IPS-18a (cell line): ENCODE results near the gene CTDP1.

ENCODE experiments used
- H3K27ac ChIP-seq: one replicate; pipeline ENCODE4 v1.5.1; 2013; ENCODE audit warnings: low read length
- H3K27me3 ChIP-seq: one replicate; pipeline ENCODE4 v1.6.1; 2013; ENCODE audit warnings: mild to moderate bottlenecking, low read length; ENCODE audit not compliant: control insufficient read depth, insufficient read depth
- H3K36me3 ChIP-seq: one replicate; pipeline ENCODE4 v1.6.1; 2013; ENCODE audit warnings: low read depth, low read length; ENCODE audit not compliant: control insufficient read depth
- H3K4me1 ChIP-seq: one replicate; pipeline ENCODE4 v1.6.1; 2013; ENCODE audit warnings: low read depth, low read length; ENCODE audit not compliant: control insufficient read depth
- H3K4me3 ChIP-seq: one replicate; pipeline ENCODE4 v1.5.1; 2013; ENCODE audit warnings: low read length
- H3K9ac ChIP-seq: one replicate; pipeline ENCODE4 v1.6.1; 2013; ENCODE audit warnings: mild to moderate bottlenecking, low read length, moderate library complexity
- H3K9me3 ChIP-seq: one replicate; pipeline ENCODE4 v1.6.1; 2013; ENCODE audit warnings: low read depth, low read length; ENCODE audit not compliant: control insufficient read depth

The CTDP1 gene

DNA sequence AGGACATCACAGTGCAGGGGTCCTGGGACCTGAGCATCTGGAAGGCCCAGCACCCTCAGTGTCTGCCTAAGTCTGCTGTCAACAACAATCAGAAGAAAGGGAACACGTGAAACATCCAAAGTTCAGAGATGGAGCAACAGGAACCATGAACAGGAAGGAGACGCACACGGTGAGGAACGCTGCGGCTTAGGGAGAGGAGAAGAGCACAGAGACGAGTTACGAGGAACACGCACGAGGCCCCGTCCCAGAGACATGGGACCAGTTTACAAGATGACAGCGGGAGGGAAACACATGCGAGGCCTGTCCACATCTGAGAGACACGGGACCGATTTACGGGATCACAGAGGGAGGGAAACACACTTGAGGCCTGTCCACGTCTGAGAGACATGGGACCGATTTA lies 115.2 kb downstream of the CTDP1 start:
- no peaks in the 10 kb centered on the region for H3K4me1 ChIP-seq
- no peaks in the 10 kb centered on the region for H3K9me3 ChIP-seq
- no peak overlapping the region for H3K27ac ChIP-seq
- no peak overlapping the region for H3K4me3 ChIP-seq
- no peak overlapping the region for H3K9ac ChIP-seq
- peaks cover 44% of the 10 kb centered on the region for H3K27me3 ChIP-seq
- H3K36me3 ChIP-seq = no peaks in the 10 kb centered on the region

DNA sequence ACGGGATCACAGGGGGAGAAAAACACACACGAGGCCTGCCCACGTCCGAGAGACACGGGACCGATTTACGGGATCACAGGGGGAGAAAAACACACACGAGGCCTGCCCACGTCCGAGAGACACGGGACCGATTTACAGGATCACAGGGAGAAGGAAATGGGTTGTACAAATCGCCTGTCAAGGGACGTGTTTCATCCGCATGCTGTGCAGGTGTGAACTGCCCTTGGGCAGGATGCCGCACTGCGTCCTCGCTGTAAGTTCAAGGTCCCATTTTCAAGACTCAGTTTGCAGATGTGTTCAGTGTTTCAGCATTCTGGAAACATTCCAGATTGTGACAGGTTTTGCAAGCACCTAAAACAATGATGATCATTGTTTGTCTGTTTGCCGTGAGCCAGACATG lies 115.8 kb downstream of the CTDP1 start:
- H3K36me3 ChIP-seq = no peaks in the 10 kb centered on the region
- H3K4me3 ChIP-seq = no peak overlapping the region
- no peak overlapping the region for H3K27ac ChIP-seq
- no peak overlapping the region for H3K9ac ChIP-seq
- H3K9me3 ChIP-seq = no peaks in the 10 kb centered on the region
- H3K27me3 ChIP-seq = peaks cover 50% of the 10 kb centered on the region
- H3K4me1 ChIP-seq = no peaks in the 10 kb centered on the region

DNA sequence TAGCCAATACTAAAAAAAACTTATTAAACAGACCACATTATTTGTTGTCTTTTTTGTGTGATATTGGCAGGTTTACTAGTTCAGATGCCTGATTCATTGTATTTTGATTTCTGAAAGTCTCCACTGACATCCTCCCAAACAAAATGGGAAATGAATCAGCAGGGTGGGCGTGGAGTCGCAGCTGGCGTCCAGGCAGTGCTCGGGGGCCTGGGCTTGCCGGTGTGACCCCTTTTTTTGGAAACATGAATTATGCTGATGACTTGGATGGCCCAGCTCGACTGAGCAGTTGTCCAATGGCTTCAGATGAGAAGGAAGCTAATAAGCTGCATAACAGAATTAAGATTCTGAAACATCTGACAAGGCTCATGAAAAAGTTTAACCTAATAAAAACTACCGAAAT lies 116.4 kb downstream of the CTDP1 start:
- Histone ChIP-seq H3K27ac (no peak overlapping the region), H3K27me3 (peaks cover 52% of the 10 kb centered on the region), H3K9ac (no peak overlapping the region), H3K4me3 (no peak overlapping the region), H3K9me3 (no peaks in the 10 kb centered on the region), H3K36me3 (no peaks in the 10 kb centered on the region), H3K4me1 (no peaks in the 10 kb centered on the region)

DNA sequence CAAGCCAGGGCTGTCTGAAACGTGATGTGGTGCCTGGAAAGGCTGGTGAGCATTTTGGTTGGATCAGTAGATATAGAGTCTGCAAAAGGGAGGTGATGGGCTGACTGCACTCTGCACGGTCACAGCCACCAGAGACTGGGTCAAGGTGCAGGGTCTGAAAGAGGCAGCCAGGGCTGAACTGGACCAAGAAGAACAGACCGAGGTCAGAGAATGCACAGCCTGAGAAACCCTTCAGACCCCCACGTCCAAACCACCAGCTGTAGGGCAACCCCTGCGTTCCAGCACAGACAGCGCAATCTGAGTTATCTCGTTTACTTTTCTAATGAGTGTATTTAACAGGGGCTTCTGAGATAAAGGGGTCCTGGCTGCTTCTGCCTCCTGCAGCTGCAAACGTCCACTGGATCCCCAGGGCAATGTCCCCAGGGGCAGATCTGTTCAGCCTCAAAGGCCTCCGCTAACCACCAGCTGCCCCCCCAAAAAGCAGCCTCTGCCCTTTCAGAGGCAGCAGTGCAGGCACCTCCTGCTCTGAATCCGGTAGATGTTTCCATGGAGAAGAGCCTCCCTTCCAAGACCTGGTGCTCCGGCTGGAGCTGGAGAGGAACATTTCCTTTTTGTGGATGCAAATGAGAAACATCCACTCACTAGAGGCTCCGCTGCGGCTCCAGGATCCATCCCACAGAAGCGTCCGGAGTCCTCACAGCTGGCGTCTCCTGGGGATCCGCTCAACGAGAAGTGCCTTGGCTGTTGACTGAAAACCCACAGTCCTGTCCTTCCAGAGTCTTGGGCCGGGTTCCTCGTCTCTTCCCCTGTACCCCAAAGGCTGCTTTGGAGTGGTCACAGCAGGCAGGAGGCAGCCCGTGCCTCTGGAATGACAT lies 117.2 kb downstream of the CTDP1 start:
- no peaks in the 10 kb centered on the region for H3K4me1 ChIP-seq
- no peak overlapping the region for H3K4me3 ChIP-seq
- no peak overlapping the region for H3K9ac ChIP-seq
- no peak overlapping the region for H3K27ac ChIP-seq
- H3K27me3 ChIP-seq = peaks cover 49% of the 10 kb centered on the region
- H3K9me3 ChIP-seq = no peaks in the 10 kb centered on the region
- no peaks in the 10 kb centered on the region for H3K36me3 ChIP-seq

DNA sequence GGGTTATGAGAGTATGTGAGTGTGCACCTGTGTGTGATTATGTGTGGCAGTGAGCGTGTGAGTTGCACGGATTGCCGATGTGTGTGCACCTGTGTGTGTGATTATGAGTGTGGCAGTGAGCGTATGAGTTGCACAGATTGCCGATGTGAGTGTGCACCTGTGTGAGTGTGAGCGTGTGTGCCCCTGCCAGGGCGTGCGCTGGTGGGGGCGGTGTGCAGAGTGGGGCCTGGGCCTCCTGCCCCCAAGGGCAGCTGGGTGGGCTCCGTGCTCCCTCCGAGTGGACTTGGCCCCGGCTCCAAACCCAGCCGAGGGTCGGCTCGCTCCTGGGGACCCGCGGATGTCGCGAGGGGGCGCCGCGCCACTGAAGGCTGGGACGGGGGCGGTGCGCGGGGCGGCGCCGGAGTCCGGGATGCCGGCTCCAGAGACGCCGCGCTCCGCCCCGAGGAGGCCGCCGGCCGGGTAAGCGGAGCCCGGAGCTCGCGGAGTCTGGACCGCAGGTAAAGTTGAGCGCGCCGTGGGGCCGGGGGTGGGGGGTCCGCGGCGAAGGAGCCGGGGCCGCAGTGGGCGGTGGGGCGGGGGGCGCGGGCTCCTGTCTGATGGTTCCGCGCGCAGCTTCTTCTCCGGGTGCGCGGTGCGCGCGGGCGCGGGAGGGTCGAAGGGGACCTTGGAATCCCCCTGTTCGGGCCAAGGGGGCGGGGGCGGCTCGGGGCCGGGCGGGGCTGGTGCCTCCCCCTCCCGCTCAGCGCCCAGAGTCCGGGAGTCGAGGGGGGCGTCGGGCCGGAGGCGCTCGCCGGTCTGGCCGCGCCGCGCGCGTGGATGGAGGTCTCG lies 118.1 kb downstream of the CTDP1 start, which contains the start of gene KCNG2:
Gene KCNG2 (plus strand): TSS at position 421 of the 828 bp plus-strand sequence. CDS start 65,730 bp downstream, outside the sequence.
- Histone ChIP-seq H3K36me3 (no peaks in the 10 kb centered on the region), H3K4me1 (no peaks in the 10 kb centered on the region), H3K9ac (no peak within 1 kb of the TSS), H3K27ac (no peak within 1 kb of the TSS), H3K27me3 (peaks cover 49% of the 10 kb centered on the region), H3K9me3 (no peaks in the 10 kb centered on the region), H3K4me3 (peak within 1 kb of the TSS; percentile 57)

DNA sequence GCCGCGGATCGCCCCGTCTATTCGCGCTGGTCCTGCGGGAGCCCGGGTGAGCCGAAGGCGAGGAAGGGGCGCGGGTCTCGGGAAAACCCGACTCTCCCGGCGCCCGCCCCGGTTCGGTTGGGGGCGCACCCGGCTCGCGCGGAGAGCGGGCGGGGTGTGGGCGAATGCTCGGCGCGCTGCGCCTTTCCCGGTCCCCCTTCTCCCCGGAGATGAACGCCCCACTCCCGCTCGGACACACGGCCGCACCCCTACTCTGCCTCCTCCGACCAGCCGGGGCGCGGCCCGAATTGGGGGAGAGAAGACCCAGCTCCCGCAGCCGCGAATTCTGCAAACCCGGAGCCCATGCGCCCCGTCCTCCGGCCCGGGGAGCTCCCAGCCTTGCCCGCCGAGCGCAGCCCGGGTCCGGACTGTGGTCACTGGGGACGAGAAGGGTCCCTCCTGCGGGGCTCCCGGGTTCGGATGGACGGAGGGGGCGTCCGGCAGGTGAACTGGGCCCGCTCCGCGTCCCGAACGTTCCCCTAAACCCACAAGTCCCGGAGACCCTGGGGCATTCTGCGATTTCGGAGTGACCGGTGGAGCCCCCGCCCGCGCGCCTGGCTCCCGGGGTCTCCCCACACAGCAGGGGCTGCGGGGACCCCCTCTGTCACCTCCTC lies 118.9 kb downstream of the CTDP1 start:
- Histone ChIP-seq H3K27me3 (peaks cover 49% of the 10 kb centered on the region), H3K4me1 (no peaks in the 10 kb centered on the region), H3K27ac (no peak overlapping the region), H3K9me3 (no peaks in the 10 kb centered on the region), H3K4me3 (peak overlapping the region; percentile 57), H3K9ac (no peak overlapping the region), H3K36me3 (no peaks in the 10 kb centered on the region)

DNA sequence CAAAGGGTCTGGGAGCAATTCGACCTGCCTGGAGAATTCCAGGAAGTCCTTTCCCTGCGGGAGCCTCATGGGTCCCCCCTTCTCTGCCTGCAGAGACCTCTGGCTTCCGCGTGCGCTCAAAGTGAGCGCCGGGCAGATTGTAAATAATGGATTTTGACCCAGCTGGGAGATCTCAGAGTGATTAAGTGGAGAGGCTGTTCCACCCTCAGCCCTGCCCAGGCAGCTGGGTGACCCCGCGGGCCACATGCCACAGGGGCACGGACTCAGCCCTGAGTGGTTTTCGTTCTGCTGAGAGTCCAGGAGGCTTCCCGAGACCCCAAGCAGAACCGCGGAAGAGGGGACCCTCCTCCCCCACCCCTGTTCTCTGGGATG lies 119.4 kb downstream of the CTDP1 start:
- Histone ChIP-seq H3K4me1 (no peaks in the 10 kb centered on the region), H3K36me3 (no peaks in the 10 kb centered on the region), H3K9me3 (no peaks in the 10 kb centered on the region), H3K27me3 (peaks cover 49% of the 10 kb centered on the region), H3K9ac (no peak overlapping the region), H3K27ac (no peak overlapping the region), H3K4me3 (peak overlapping the region; percentile 57)

DNA sequence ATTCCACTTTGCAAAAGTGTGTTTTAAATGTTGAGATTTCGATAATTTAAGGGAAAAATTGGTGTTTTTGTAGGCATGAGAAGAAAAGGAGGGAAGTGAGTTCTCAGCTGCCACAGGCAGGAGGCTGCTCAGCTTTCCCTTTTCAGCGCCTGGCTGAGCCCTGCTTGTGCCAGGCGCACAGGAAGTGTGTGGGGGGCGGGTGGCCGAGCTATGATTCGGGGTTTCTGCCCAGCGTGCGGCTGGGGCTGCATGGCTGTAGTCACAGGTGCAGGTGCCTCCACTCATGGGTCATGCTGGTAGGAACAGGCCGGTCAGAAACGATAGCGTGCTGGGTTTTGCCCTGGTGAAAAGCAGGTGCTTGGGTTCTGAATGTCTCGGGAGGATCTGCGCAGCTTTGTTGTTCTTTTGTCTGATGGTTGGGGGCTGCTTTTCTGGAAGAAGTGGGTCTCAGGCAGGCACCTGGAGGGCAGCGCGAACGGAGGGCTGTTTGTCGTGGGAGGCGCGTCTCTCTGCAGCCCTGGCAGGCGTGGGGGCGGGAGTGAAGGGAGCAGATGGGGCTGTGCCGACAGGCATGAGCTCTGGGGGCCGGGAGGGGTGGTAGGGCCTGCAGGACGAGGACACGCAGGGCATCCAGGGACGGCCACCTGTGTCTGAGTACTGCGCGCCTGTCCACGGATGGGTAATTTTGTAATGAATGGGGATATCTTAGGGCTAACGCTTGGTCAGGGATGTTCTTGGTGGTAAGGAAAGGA lies 120.2 kb downstream of the CTDP1 start:
- H3K27ac ChIP-seq = no peak overlapping the region

DNA sequence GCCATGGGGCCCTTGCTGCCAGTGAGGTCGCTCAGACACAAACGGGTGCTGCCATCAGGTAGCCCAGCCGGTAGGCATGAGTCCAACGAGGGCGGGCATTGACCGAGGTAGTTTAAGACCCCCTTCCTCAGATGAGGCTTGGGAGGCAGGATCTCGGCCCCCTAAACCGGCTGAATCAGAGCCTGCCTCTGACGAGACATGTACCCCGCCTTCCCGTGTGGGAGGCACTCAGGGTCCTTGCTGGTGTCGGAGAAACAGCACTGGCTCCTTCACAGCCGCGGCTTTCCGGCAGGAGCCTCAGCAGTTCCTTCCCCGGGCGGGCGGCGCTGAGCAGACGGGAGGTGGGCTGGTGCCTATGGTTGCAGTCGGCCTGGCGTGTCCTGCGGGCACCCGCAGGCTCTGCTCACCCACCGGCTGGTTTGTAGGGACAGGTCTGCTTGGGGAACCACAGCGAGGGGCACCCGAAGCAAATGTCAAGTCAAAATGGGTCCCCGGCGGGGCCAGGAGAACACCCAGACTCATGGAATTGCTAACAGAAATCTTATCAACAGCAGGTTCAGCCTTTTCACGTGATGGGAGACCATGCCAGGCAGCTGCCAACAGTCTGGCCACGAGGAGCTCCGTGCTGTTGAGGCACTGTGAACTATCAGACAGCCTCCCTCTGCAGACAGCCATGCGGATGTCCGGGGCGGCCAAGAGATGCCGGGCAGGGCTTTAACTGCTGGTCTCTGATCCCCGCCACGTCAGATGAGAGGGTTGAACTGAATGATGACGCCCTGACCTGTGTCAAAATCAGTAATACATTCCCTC lies 121.0 kb downstream of the CTDP1 start:
- Histone ChIP-seq H3K4me3 (no peak overlapping the region), H3K27me3 (peaks cover 49% of the 10 kb centered on the region), H3K9ac (no peak overlapping the region), H3K36me3 (no peaks in the 10 kb centered on the region), H3K9me3 (no peaks in the 10 kb centered on the region), H3K27ac (no peak overlapping the region), H3K4me1 (no peaks in the 10 kb centered on the region)

More for the DNA sequence above, 120.2 kb downstream of the CTDP1 start:
- H3K36me3 ChIP-seq = no peaks in the 10 kb centered on the region
- no peak overlapping the region for H3K4me3 ChIP-seq
- no peaks in the 10 kb centered on the region for H3K4me1 ChIP-seq
- no peak overlapping the region for H3K9ac ChIP-seq
- H3K27me3 ChIP-seq = peaks cover 49% of the 10 kb centered on the region
- no peaks in the 10 kb centered on the region for H3K9me3 ChIP-seq

DNA sequence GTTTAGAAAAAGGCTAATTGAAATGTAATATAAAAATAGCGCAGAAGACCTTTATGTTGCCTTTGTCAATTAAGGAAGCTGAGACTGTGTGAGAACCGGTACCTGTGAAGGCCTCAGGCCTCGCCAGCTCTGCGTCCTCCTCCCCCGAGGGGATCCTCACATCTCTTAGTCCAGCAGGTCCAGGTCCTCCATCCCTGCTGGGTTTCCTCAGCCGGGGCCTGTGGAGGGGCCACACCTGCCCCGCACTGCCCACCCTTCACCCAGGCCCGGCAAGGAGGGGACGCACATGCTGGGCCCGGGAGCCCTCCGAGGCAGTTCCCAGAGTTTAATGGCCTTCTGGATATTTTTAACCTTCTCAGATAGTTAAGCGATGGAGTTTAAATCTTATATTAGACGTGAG lies 121.6 kb downstream of the CTDP1 start:
- no peak overlapping the region for H3K4me3 ChIP-seq
- H3K4me1 ChIP-seq = no peaks in the 10 kb centered on the region
- no peaks in the 10 kb centered on the region for H3K36me3 ChIP-seq
- H3K9me3 ChIP-seq = no peaks in the 10 kb centered on the region
- peaks cover 44% of the 10 kb centered on the region for H3K27me3 ChIP-seq
- H3K9ac ChIP-seq = no peak overlapping the region
- H3K27ac ChIP-seq = no peak overlapping the region
